Sigmoid colon (tissue), 7 donors: ENCODE data around the gene PRSS1. TPM values are rescaled to one million over a fixed set of nuclear protein-coding genes. Genes with fewer than 3 reads are reported as not detected.
"Not testable (repeated sequence)": the region's sequence is repeated elsewhere in the genome, so short reads cannot be mapped to it uniquely, and the experiment has no call there.

Experiments used
- DNase-seq: peaks from one replicate; pipeline ENCODE4 v3.0.0-alpha.2; 2019
- H3K27ac ChIP-seq, 4 donors: fragments of 200-600 bp; sonication (generic); one replicate each; pipeline ENCODE4 v1.5.1; 2016 to 2019; ENCODE audit warnings: mild to moderate bottlenecking in 1 of 4
- H3K27me3 ChIP-seq, 3 donors: fragments of 200-600 bp; sonication (generic); one replicate each; pipeline ENCODE4 v1.5.1; 2019; ENCODE audit warnings: mild to moderate bottlenecking in 1 of 3
- H3K36me3 ChIP-seq, 4 donors: fragments of 200-600 bp; sonication (generic); one replicate each; pipeline ENCODE4 v1.5.1; 2016 to 2019
- H3K4me1 ChIP-seq, 4 donors: fragments of 200-600 bp; sonication (generic); one replicate each; pipeline ENCODE4 v1.5.1; 2017 to 2019
- H3K4me3 ChIP-seq, 4 donors: fragments of 200-600 bp; sonication (generic); one replicate each; pipeline ENCODE4 v1.5.1; 2017 to 2019; ENCODE audit warnings: mild to moderate bottlenecking in 2 of 4, moderate library complexity in 1 of 4
- H3K9me3 ChIP-seq, 4 donors: fragments of 200-600 bp in 3 of 4; sonication (generic) in 3 of 4; one replicate each; pipeline versions ENCODE4 v1.5.1 to v1.6.1; 2013 to 2019
- EP300 ChIP-seq, 4 donors: sonication (generic); formaldehyde crosslinking; IDR thresholded peaks; one replicate each; pipeline ENCODE4 v1.6.1; 2017; ENCODE audit warnings: antibody characterized with exemption in 4 of 4
- POLR2A ChIP-seq, 2 donors: fragments of 450-650 bp; IDR thresholded peaks; one replicate each; pipeline ENCODE4 v1.6.1; 2016; ENCODE audit warnings: antibody characterized with exemption in 2 of 2, mild to moderate bottlenecking in 2 of 2, moderate library complexity in 2 of 2
- POLR2AphosphoS5 ChIP-seq, 4 donors: sonication (generic); formaldehyde crosslinking; IDR thresholded peaks; one replicate each; pipeline ENCODE4 v1.6.1; 2017; ENCODE audit warnings: antibody characterized with exemption in 4 of 4
- WGBS, 2 donors: extraction: QIAGEN DNeasy Blood & Tissue Kit; methylation state at CpG; one replicate each; pipeline ENCODE4 v1.1.7; 2013; 5-methylcytosine and 5-hydroxymethylcytosine counted together
- intact Hi-C: fragments of 100-400 bp; cut with DNase I; formaldehyde crosslinking; loops from one replicate; pipeline ENCODE4 v1.15.1; 2023
- polyA plus RNA-seq, 3 donors: library from polyadenylated mRNA; stranded (reverse); fragments of 200-250 nt; gene quantifications; one replicate each; pipeline ENCODE4 v1.2.3, GENCODE V29; 2013
- total RNA-seq, 4 donors: library from RNA; depleted of rRNA; stranded (reverse); fragments of >200 nt; gene quantifications; one replicate each; pipeline ENCODE4 v1.1.0, GENCODE V29; 2016
- TF ChIP-seq, protein P1 (sequence below), 4 experiments: fragments of 450-650 bp in 3 of 4; fragments of 200-600 bp in 1 of 4; IDR thresholded peaks; one replicate each; pipeline ENCODE4 v1.5.1; 2016 to 2019; ENCODE audit warnings: antibody characterized with exemption in 4 of 4, mild to moderate bottlenecking in 3 of 4, moderate library complexity in 2 of 4
- donor health status: healthy with polysubstance abuse.
- donor health status: Bipolar disorder and iron deficiency.
- donor health status: healthy.

The PRSS1 gene
- total and polyA plus RNA-seq, 7 donors = 0.67 to 25.8 (median 1.8) TPM; not detected in 4

- no peak for DNase-seq
- H3K27ac ChIP-seq = no peak overlapping the region
- H3K4me3 ChIP-seq = no peak overlapping the region
- intact Hi-C loops = no loop called here
- H3K9me3 ChIP-seq = no peaks in the 10 kb centered on the region
- no peaks in the 10 kb centered on the region for H3K4me1 ChIP-seq
- no peaks in the 10 kb centered on the region for H3K36me3 ChIP-seq
- TF ChIP-seq, protein P1, sequence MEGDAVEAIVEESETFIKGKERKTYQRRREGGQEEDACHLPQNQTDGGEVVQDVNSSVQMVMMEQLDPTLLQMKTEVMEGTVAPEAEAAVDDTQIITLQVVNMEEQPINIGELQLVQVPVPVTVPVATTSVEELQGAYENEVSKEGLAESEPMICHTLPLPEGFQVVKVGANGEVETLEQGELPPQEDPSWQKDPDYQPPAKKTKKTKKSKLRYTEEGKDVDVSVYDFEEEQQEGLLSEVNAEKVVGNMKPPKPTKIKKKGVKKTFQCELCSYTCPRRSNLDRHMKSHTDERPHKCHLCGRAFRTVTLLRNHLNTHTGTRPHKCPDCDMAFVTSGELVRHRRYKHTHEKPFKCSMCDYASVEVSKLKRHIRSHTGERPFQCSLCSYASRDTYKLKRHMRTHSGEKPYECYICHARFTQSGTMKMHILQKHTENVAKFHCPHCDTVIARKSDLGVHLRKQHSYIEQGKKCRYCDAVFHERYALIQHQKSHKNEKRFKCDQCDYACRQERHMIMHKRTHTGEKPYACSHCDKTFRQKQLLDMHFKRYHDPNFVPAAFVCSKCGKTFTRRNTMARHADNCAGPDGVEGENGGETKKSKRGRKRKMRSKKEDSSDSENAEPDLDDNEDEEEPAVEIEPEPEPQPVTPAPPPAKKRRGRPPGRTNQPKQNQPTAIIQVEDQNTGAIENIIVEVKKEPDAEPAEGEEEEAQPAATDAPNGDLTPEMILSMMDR (IDR thresholded peaks at IDR 0.05) = no peak
- TF ChIP-seq EP300 (IDR thresholded peaks at IDR 0.05) = no peak
- TF ChIP-seq POLR2A (IDR thresholded peaks at IDR 0.05) = no peak
- H3K27me3 ChIP-seq = no peaks in the 10 kb centered on the region
Measured at GRCh38 chr7:142772673-142773072, 23.4 kb downstream of the PRSS1 start.

GRCh38 chr7:142773230-142773629, 24.0 kb downstream of the PRSS1 start:
- Histone ChIP-seq H3K4me3 (no peak overlapping the region), H3K27me3 (no peaks in the 10 kb centered on the region), H3K9me3 (no peaks in the 10 kb centered on the region), H3K27ac (no peak overlapping the region), H3K4me1 (no peaks in the 10 kb centered on the region), H3K36me3 (no peaks in the 10 kb centered on the region)
- intact Hi-C loops = no loop called here
- DNase-seq = no peak
- WGBS, 2 donors = 78 to 91% methylated on average over 12 of the region's 12 CpGs
- TF ChIP-seq, protein P1 (IDR thresholded peaks at IDR 0.05) = no peak
- no peak for TF ChIP-seq POLR2AphosphoS5 (IDR thresholded peaks at IDR 0.05)
- no peak for TF ChIP-seq POLR2A (IDR thresholded peaks at IDR 0.05)

- DNase-seq = no peak
- intact Hi-C loops = no loop called here
- Histone ChIP-seq H3K4me3 (no peak overlapping the region), H3K27ac (no peak overlapping the region), H3K9me3 (no peaks in the 10 kb centered on the region), H3K36me3 (no peaks in the 10 kb centered on the region), H3K27me3 (no peaks in the 10 kb centered on the region), H3K4me1 (no peaks in the 10 kb centered on the region)
- WGBS, 2 donors = 64 to 69% methylated on average over 4 of the region's 4 CpGs
- TF ChIP-seq POLR2AphosphoS5 (IDR thresholded peaks at IDR 0.05) (no peak), EP300 (IDR thresholded peaks at IDR 0.05) (no peak)
- TF ChIP-seq, protein P1 (IDR thresholded peaks at IDR 0.05) = no peak
Measured at GRCh38 chr7:142773937-142774744, 24.9 kb downstream of the PRSS1 start.

DNA sequence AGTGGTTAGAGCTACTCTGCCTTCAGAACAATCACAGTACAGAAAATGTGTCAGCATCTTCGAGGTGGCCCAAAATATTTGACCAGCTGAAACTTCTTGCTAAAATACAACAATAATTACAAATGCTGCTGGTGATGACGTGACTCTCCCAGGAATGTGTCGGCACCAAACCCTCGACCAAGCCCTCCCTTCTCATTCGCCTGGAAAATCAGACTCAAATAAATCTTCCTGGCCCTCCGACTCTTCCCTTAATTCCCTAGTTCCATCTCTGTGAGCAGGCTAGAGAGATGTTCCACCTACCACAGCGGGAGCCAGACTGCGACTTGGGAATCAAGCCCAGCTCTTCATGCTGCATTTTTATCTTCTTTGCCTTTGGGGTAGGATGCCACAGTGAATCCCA, 25.6 kb downstream of the PRSS1 start:
- no peaks in the 10 kb centered on the region for H3K9me3 ChIP-seq
- no peak overlapping the region for H3K27ac ChIP-seq
- DNase-seq = no peak
- no peak overlapping the region for H3K4me3 ChIP-seq
- no peaks in the 10 kb centered on the region for H3K4me1 ChIP-seq
- H3K36me3 ChIP-seq = no peaks in the 10 kb centered on the region
- WGBS, 2 donors = 55 to 68% methylated on average over 8 of the region's 8 CpGs
- intact Hi-C loops = no loop called here
- H3K27me3 ChIP-seq = no peaks in the 10 kb centered on the region
- TF ChIP-seq, protein P1 (IDR thresholded peaks at IDR 0.05) = no peak
- TF ChIP-seq POLR2AphosphoS5 (IDR thresholded peaks at IDR 0.05) (no peak), POLR2A (IDR thresholded peaks at IDR 0.05) (no peak), EP300 (IDR thresholded peaks at IDR 0.05) (no peak)

GRCh38 chr7:142775351-142776115, 26.3 kb downstream of the PRSS1 start:
- H3K27me3 ChIP-seq, H3K27ac ChIP-seq, H3K4me1 ChIP-seq, H3K36me3 ChIP-seq, intact Hi-C loops, H3K4me3 ChIP-seq, H3K9me3 ChIP-seq, DNase-seq: not testable (repeated sequence)
- 70 to 81% methylated on average over 6 of the region's 6 CpGs for WGBS, 2 donors
